Umbilical cord (tissue), 2 donors: Measurements from ENCODE around the gene MEIS3. TPM values are rescaled to one million over a fixed set of nuclear protein-coding genes. Genes with fewer than 3 reads are reported as not detected.
"Not testable (repeated sequence)": the region's sequence is repeated elsewhere in the genome, so short reads cannot be mapped to it uniquely, and the experiment has no call there.

ENCODE experiments used
- DNase-seq: peaks from one replicate; pipeline ENCODE4 v3.0.0-alpha.2; 2015; ENCODE audit warnings: low spot score
- total RNA-seq: library from RNA; depleted of rRNA; stranded (reverse); fragments of >200 nt; gene quantifications from one replicate; pipeline ENCODE4 v1.2.3, GENCODE V29; 2014; ENCODE audit warnings: low replicate concordance; ENCODE audit not compliant: insufficient read depth

MEIS3 gene
- total RNA-seq, 1 donor from 2014 or later: 91.2 TPM

DNA sequence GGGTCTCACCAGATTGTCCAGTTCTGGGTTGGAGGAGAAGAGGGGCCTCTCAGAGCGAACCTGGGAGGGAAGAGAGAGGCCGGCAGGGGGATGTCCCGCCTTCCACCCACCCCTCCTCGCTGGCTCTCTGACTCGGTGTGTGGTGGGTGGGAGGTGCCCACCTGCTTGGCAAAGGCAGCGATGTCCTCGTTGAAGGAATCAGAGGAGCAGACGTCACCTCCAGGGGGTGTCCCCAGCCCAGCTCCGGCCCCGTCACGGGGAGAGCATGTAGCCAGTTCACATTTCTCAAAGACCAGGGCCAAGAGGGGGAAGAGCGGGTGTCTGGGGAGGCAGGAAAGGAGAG is 2.7 kb downstream of the MEIS3 start:
- DNase-seq: no peak

DNA sequence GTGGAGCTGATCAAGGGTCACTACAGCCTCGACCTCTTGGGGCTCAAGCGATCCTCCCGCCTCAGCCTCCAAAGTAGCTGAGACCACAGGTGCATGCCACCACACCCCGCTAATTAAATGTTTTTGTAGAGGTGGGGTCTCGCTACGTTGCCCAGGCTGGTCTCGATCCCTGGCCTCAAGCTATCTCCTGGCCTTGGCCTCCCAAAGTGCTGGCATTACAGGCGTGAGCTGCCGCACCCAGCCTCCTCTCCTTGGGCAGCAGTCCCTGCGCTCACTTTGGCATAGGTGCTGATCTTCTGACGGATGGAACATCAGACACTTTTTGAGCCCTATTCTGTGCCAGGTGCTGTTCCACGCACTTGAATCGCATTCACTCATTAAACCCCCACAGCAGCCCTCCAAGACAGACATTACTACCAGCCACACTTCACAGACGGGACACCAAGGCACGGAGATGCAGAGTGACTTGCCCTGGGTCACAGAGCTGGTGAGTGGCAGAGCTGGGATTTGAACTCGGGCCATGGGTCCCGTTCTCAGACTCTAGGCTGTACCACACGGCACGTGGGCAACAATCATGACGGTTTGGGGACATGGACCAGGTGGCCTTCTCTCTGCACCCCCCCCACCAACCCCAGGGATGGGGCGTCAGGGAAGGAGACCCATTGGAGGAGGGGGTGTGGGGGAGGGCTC is 3.2 kb downstream of the MEIS3 start:
- DNase-seq: no peak

DNA sequence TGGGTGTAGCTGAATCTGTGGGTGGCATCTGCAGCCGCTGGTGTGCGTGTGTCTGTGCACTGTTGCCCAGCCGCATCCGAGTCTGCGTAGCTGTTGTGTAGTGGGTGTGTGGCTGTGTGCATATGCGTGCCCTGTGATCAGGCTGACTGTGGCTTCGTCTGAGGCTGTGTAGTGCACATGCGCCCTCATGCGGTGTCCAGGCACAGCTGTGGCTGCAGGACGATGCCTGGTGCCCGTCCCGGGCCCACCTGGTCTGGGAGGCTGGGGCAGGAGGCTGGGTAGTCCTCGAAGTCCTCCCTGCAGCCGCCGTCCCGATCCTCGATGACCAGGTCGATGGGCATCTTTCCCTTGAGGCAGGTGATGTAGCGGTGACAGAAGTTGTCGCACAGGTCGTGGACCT is 4.9 kb downstream of the MEIS3 start:
- no peak for DNase-seq

DNA sequence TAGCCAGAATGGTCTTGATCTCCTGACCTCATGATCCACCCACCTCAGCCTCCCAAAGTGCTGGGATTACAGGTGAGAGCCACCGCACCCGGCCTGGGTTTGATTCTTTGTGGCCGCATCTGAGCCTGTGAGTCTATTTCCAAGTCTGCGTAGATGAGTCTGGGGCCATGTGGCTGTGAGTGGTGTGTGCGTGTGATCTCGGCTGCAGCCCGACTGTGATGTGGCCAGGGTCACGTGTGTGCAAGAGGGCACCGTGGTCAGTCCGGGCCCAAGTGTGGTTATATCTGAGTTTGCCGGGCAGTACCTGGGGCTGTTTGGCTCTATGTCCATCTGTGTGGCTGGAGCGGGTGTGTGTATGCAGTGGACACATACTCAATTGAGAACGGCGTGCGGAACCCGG is 5.4 kb downstream of the MEIS3 start:
- DNase-seq: no peak

DNA sequence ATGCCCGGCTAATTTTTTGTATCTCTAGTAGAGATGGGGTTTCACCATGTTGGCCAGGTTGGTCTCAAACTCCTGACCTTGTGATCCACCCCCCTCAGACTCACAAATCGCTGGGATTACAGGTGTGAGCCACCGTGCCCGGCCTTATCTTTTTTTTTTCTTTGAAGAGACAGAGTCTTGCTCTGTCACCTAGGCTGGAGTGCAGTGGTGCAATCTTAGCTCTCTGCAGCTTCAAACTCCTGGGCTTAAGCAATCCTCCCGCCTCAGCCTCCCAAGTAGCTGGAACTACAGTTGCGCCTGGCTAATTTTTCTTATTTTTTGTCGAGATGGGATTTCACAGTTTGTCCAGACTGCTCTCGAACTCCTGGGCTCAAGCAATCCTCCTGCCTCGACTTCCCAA is 7.6 kb downstream of the MEIS3 start:
- not testable (repeated sequence) for DNase-seq

DNA sequence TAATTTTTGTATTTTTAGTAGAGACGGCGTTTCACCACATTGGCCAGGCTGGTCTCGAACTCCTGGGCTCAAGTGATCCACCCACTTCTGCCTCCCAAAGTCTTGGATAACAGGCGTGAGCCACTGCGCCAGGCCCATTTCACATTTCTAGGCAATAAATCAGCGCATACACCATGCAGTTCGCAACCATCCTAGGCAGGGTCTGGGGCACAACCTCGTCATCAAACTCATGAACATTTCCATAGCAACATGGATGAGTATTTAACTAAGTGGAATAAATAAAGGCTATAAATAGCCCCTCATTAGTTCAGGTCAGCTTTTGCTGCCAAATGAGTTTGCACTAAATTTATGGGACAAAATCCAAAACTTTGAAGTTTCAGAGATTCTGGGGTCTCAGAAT is 8.2 kb downstream of the MEIS3 start:
- DNase-seq: no peak

DNA sequence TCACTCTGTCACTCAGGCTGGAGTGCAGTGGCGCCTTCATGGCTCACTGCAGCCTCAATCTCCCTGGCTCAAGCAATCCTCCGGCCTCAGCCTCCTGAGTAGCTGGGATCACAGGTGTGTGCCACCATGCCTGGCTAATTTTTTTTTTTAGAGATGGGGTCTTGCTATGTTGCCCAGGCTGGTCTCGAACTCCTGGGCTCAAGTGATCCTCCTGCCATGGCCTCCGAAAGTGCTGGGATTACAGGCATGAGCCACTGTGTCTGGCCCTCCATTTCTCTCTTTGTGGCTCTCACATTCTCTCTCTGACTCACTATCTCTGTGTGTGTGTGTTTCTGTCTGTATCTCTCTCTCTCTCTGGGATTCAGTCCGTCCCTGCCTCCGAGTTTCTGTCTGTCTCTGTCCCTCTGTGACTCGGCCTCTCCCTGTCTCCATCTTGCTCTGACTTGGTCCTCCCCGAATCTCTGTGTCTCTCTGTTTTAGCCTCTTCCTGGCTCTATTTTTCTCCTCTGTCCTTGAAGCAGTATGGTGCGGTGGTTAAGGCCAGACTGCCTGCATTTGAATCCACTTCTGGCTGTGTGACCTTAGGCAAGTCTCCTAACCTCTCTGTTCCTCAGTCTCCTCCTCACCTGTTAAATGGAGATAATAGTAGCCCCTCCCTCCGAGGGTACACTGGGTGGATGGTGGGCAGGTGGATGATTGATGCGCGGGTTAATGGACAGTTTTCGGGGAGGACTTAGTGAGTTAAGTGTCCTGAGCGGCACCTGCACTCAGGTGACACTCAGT is 11.0 kb downstream of the MEIS3 start:
- no peak for DNase-seq

DNA sequence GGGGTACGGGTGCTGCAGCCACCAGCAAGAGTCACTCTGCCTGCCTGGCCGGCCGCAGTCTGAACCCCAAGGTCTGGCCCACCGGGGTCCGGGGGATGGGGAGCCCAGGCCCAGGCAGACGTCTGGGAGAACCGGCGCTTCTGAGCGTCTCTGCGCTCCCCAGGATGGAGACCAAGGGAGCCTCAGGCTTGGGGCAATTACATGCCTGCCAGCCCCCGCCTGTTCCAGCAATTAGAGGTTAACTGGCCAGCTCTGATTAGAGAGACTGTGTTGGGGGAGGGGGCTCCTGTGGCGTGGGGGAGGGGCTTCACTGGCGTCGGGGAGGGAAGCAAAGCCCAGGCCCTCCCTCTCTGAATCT is 11.9 kb downstream of the MEIS3 start:
- DNase-seq: no peak

DNA sequence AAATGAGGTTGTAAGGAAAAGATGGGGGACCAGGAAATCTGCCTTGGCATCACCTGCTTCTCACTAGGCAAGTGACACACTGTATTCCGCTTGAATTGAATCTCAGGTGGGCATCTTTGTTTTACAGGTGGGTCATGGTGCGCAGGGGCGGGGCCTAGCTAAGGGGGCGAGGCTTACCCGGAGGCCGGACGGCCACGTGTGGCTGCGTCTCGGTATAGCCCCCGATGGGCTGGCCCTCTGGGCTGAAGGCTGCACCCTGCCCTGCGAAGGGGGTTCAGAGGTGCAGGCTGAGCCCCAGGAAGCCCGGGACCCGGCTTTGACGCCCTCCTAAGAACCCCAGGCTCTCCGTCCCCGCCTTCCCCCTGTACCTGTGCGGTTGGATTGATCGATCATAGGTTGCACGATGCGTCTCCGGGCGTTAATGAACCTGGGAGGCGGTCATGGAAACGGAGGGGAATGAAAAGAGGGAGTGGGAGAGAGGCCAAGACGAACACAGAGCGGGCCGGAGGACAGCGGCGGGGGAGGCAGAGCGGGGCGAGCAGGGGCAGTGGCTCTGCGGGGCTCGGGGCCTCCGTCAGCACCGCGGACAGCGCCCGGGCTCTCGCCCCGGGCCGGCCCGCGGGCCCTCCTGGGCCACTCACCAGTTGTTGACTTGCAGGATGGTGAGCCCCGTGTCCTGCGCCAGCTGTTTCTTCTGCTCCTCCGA is 12.5 kb downstream of the MEIS3 start:
- no peak for DNase-seq

DNA sequence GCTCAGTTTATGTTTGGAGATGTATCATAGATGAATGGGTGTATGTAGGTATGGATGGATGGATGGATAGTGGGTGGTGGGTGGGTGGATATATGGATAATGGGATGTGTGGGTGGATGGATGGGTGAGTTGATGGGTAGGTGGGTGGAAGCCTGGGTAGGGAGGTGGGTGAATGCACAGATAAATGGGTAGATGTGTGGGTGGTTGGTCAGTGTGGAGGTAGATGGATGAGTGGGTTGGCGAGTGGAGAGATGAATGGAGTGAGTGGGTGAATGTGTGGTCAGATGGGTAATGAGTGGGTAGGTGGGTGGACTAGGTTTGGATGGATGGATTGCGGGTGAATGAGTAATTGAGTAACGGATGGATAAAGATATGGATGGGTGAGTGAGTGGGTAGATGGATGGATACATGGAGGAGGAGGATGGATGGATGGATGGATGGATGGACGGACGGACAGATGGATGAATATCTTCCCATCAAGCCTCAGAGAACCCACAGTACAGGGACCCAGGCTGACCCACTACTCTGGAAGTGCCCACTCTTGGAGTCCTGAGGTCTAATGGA is 13.4 kb downstream of the MEIS3 start:
- no peak for DNase-seq

DNA sequence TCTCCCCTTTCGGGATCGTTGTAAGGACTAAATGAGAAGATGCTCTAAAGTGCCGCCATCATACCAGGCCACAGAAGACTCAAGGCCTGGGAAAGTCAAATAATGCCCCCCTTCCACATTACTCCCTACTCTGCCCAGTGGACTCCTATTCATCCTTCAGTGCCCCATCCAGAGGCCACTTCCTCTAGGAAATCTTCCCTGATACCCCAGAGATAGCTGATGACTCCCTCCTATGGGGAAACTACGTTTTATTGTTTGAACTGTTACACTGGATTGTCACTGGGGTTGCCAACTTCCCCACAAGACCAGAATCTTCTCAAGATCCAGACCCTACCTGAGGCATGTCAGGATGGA is 14.2 kb downstream of the MEIS3 start:
- no peak for DNase-seq

DNA sequence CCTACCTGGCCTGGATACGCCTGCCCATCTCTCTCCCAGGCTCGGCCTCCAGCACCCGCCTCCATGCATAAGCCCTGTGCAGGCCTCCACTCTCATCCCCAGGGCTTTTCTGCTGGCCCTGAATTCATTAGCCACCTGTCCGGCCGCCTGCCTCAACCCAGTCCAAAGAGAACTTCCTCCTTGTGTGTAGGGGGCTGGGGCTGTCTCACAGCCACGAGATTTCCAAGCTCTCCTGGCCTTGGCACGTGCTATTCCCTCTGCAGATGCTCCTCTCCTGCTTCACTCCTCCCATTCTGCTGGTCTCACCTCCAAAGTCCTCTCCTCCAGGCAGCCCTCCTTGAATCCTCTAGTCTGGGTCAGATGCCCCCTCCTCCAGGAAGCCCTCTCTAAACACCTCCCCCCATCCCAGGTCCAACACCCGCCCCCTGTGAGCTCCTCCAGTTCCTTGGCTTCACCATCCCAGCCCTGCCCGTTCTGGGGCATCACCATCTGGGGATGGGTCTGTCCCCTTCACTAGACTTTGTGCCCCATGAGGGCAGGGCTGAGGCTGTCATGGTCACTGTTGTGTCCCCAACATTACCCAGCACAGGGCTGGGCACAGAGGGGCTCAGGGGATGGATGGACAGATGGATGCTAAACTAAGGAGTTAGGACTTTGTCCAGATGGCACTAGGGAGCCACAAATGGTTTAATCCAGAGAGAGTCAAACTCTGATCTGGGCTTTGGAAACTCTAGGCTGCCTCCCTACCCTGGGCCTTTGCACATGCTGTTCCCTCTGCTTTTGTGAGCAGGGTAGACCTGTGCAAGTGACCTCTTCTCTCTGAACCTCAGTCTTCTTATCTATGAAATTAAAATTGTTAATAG is 14.8 kb downstream of the MEIS3 start:
- no peak for DNase-seq

DNA sequence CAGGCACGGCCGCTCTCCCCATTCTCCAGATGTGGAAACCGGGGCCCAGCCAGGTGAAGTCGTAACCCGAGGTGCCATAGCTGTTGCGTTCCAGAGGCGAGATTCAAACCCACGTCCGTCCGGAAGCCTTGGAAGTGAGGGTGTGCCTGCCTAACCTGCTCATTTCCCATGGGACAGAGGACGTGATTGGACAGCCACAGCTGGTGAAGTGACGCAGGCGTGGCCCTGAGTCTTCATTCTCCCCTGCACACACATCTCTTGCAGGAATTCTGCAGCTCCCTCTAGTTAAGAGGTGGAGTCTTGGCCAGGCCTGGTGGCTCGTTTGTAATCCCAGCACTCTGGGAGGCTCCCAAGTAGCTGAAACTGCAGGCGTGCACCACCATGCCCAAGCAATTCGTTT is 16.8 kb downstream of the MEIS3 start:
- DNase-seq: no peak

DNA sequence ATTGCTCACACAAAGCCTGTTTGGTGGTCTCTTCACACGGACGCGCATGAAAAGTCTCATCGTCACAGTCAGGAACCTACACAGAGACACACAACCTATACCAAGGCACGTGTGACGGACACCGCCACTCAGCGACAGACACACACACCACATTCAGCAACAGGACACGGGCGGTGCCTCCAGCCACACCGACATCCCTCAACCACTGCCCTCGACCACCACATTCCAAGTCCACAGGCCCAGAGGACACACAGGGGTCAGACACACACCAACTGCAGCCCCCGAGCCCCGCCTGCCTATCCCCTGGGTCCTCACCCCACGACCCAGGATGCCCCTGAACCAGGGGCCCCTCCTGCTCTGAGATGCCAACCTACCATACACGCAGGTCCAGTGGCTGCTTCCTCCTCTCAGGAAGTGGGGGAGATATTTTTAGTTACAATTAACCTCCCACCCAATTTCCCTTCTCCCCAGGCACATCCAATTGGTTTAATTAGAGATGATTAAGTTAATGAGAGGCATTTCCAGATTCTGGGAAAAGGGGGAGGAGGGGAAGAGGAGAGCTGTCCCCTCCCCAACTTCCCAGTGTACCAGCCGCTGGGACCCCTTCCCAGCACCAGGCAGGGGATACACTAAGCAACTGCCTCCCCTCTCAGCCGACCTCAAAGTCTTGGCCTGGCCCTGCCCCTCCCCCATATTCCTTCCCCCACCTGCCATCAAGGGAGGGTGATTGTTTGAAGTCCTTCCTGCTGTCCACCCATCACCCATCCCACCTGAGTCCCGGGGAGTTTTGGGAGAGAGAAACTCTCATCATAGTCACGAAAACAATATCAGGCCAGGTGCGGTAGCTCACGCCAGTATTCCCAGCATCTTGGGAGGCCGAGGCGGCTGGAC is 20.4 kb downstream of the MEIS3 start:
- DNase-seq: no peak

DNA sequence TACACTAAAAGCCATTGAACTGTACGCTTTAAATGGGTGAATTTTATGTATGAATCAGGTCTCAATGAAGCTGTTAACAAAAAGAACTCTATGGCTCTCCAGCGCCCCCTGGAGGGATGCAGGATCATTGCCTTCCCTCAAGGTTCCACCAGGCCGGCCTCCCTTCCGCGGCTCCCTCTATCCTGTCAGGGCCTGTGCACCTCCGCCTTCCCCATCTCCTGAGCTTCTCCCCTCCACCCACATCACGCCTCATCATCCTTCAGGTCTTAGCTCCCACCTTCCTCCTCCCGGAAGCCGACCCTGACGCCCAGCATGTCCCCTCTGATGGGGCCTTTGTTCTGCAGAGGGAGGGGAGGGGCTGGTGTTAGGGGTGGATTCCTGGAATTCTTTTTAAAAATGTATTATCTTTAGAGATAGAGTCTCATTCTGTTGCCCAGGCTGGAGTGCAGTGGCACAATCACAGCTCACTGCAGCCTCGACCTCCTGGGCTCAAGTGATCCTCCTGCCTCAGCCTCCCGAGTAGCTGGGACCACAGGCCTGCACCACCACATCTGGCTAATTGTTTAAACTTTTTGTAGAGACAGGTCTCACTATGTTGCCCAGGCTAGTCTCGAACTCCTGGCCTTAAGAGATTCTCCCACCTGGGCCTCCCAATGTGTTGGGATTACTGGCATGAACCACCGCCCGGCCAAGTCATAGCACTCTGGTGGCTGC is 27.7 kb downstream of the MEIS3 start:
- DNase-seq: peak; percentile 43

DNA sequence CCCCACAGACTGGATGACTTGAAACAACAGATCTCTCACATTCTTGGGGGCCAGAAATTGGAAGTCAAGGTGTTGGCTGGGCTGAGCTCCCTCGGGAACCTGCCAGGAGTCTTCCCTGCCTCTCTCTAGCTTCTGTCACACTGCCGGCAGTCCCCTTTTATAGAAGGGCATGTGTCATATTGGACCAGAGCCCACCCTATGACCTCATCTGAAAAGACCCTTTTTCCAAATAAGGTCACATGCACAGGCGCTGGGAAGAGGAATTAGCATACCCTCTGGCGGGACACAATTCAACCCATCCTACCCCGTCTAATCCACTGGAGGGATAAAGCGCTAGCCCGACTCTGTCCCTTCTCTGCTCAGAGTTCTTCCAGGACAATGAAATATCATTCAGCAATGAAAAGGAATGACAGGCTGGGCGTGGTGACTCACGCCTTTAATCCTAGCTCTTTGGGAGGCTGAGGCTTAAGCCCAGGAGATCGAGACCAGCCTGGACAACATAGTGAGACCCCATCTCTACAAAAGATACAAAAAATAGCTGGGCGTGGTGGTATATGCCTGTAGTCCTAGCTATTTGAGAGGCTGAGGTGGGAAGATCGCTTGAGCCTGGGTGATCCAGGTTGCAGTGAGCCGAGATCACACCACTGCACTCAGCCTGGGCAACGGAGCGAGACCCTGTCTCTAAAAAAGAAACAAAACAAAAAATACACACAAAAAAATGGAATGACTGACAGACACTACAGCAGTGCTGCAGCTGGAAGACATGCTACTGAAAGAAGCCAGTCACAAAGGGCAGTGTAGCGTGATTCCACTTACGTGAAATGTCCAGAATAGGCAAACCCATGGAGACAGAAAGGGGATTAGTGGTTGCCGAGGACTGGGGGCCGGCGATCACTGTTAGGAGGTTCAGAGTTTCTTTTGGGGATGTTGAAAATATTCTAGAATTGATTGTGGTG is 28.5 kb downstream of the MEIS3 start:
- DNase-seq: no peak

DNA sequence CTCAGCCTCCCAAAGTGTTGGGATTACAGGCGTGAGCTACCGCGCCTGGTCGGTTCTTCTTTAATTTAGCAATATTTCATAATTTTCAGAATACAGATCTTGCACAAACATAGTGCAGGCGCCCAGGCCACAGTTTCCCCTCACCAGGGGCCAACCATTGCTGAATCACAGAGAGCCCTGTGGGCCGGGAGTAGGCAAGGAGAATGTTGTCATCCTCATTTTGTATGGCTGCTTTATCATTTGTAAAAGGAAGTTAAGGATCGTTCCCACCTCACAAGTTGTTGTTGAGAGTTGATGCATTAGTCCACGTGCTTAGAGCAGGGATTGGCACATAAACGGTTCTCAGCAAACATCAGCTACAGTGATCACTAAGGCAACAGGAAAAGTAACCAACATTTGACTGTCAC is 30.2 kb downstream of the MEIS3 start:
- DNase-seq: no peak

DNA sequence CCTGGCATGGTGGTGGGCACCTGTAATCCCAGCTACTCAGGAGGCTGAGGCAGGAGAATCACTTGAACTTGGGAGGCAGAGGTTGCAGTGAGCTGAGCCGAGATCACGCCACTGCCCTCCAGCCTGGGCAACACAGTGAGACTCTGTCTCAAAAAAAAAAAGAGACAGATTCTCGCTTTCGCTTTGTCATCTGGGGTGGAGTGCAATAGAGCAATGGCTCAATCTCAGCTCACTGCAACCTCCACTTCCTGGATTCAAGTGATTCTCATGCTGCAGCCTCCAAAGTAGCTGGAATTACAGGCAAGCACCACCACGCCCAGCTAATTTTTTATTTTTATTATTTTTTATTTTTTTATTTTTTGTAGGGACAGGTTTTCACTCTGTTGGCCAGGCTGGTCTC is 30.6 kb downstream of the MEIS3 start:
- DNase-seq: not testable (repeated sequence)

DNA sequence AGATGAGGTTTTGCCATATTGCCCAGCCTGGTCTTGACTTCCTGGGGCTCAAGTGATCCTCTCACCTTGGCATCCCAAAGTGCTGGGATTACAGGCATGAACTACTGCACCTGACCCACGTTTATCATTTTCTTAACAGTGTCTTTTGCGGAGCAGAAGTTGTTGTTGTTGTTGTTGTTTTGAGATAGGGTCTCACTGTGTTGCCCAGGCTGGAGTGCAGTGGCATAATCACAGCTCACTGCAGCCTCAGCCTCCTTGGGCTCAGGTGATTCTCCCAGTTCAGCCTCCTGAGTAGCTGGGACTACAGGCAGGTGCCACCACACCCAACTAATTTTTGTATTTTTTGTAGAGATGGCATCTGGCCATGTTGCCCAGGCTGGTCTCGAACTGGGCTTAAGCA is 31.7 kb downstream of the MEIS3 start:
- not testable (repeated sequence) for DNase-seq
